ENCODE data around the gene CFAP45. TPM values are rescaled to one million over a fixed set of nuclear protein-coding genes. Genes with fewer than 3 reads are reported as not detected.

CFAP45 gene
- total RNA-seq, 2 experiments from 2014 or later: 1.3 to 1.6 TPM

DNA sequence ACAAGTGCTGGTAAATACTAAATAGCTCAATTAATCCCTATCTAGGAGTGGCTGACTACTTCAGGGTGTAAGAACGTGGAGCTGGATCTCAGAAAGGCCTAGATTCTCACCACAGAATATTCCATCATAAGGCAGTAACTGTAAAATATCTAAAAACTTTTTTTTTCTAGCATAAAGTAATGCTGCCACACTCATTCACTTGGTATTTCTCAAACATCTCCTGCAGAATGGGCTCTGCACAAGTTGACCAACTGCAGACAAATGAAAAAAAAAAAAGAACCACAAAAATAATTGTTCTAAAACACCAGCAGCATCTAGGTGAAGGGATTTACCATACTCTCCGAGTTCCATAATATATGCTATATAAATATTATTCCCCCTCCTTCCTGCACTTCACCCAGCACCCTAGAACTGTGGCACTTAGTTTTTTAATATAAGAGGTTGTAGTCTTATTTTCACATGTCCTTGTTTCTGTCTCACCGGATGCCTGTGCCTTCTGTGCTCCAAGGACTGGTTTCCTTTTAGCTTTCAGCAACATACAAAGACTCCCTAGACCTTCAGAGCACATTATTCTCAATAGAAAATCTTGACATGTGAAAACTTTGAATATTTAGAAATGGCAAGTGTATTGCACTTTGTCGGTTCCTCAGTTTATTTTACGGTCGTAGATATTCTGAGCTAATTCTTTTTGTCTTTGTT is 46.4 kb downstream of the CFAP45 start:
- no peaks in the 10 kb centered on the region for H3K9me3 Mint-ChIP-seq (ENCODE audit: low read depth)
- ATAC-seq: no peak
- CTCF ChIA-PET: interaction anchor here (1.1 to 1.7 kb wide), 8 partner anchors 19 to 154 kb away, joined by 3 to 6 read pairs (median 5); partner anchors contain the start of gene SLAMF8
- H3K4me3 Mint-ChIP-seq: peak overlapping the region; percentile 77
- H3K36me3 Mint-ChIP-seq: no peaks in the 10 kb centered on the region
- H3K27me3 Mint-ChIP-seq: peaks cover 10% of the 10 kb centered on the region
- no peak overlapping the region for H3K27ac Mint-ChIP-seq
- H3K4me1 Mint-ChIP-seq: peaks cover 12% of the 10 kb centered on the region
- DNase-seq: no peak

DNA sequence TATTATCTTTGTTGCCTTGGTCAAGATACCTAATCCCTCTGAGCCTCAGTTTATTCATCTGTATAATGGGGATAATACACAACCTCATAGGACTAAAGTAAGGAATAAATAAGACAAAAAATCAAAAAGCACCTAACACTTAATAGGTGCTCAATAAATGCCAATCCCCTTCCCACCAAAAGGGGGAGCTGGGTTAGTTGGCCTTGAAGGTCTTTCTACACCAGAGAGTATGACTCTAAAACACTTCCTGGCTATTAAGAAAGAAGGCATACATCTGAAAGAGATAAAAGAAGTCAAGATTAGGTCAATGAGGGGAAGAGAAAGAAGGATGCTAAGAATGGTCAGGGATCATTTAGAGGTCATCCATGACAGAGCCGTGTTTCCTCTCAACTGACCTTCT is 48.6 kb downstream of the CFAP45 start:
- DNase-seq (no peak), ATAC-seq (no peak)
- H3K27me3 Mint-ChIP-seq: peaks cover 13% of the 10 kb centered on the region
- H3K9me3 Mint-ChIP-seq (ENCODE audit: low read depth): no peaks in the 10 kb centered on the region
- peaks cover 12% of the 10 kb centered on the region for H3K4me1 Mint-ChIP-seq
- CTCF ChIA-PET: interaction anchor here (1.0 to 2.4 kb wide), 7 partner anchors 9 to 156 kb away, joined by 3 to 12 read pairs (median 4); no protein-coding TSS in a partner anchor
- H3K36me3 Mint-ChIP-seq: no peaks in the 10 kb centered on the region
- H3K4me3 Mint-ChIP-seq: no peak overlapping the region
- H3K27ac Mint-ChIP-seq: no peak overlapping the region

DNA sequence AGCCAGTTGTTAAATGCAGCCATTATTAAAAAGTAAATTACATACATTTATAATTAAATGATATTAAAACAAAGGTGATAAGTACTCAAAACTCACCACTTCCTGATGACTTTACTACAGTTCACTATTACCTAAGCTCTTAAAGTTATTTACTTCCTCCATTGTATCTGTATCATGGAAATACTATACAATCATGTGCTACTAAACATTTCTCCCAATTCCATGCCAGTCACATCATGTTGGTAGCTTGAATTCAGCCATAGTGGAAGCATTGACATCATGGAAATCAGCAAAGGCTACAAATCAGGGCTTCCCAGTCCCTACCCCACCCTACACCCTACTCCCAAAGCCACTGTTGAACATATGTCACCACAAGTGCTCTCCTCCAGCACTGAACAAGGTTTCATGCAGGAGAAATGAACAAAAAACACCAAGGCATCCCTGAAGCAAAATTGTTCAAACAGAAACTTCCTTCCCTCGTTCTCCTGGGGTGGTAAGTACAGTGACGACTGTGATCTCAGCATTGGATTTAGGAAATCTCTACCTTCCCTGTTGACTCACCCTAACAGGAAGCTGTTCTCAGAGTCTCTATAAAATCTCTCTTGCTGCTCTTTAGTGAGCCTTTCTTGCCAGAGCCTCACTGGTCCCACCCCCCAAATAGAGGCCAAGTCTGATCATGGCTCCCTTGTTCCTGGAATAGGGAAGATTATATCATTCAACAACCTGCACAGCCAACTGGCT is 50.2 kb downstream of the CFAP45 start:
- no peak overlapping the region for H3K4me3 Mint-ChIP-seq
- peaks cover 6% of the 10 kb centered on the region for H3K4me1 Mint-ChIP-seq
- DNase-seq (no peak), ATAC-seq (no peak)
- no peaks in the 10 kb centered on the region for H3K36me3 Mint-ChIP-seq
- H3K27me3 Mint-ChIP-seq: peaks cover 14% of the 10 kb centered on the region
- CTCF ChIA-PET: interaction anchor here (1.2 to 2.4 kb wide), 3 partner anchors 17 to 51 kb away, joined by 3 to 12 read pairs (median 7); no protein-coding TSS in a partner anchor
- no peak overlapping the region for H3K27ac Mint-ChIP-seq
- no peaks in the 10 kb centered on the region for H3K9me3 Mint-ChIP-seq (ENCODE audit: low read depth)

- H3K36me3 Mint-ChIP-seq: no peaks in the 10 kb centered on the region
- DNase-seq (no peak), ATAC-seq (no peak)
- CTCF ChIA-PET: interaction anchor here (1.4 kb wide), 1 partner anchor 42 kb away, joined by 4 read pairs; no protein-coding TSS in a partner anchor
- H3K27me3 Mint-ChIP-seq: peaks cover 16% of the 10 kb centered on the region
- H3K27ac Mint-ChIP-seq: no peak overlapping the region
- no peak overlapping the region for H3K4me3 Mint-ChIP-seq
- no peaks in the 10 kb centered on the region for H3K4me1 Mint-ChIP-seq
- H3K9me3 Mint-ChIP-seq (ENCODE audit: low read depth): no peaks in the 10 kb centered on the region
Observed at GRCh38 chr1:159848326-159848725, 51.6 kb downstream of the CFAP45 start.

DNA sequence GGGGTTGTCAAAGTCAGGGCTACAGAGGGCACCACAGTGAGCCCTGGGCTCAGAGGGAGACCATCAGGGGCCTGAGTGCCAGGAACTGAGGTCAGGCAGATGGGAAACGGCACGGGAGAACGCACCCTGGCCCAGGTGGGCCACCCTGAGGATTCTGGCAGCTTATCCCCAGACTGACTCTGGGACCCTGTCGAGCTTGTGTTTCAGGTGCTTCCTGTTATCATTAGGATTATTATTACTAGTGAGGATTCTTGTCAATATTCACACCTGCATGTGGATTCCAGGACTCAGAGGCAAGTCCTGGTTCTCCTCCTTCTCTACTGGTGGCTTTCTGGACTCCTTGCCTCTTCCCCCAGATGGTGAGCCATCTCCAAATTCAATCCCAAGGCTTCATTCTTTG is 52.7 kb downstream of the CFAP45 start:
- Mint-ChIP-seq H3K9me3 (ENCODE audit: low read depth) (no peaks in the 10 kb centered on the region), H3K27me3 (peaks cover 12% of the 10 kb centered on the region), H3K27ac (no peak overlapping the region), H3K4me1 (no peaks in the 10 kb centered on the region), H3K4me3 (no peak overlapping the region), H3K36me3 (no peaks in the 10 kb centered on the region)
- ATAC-seq (no peak), DNase-seq (no peak)
- CTCF ChIA-PET: interaction anchor here (1.4 kb wide), 1 partner anchor 43 kb away, joined by 4 read pairs; no protein-coding TSS in a partner anchor

DNA sequence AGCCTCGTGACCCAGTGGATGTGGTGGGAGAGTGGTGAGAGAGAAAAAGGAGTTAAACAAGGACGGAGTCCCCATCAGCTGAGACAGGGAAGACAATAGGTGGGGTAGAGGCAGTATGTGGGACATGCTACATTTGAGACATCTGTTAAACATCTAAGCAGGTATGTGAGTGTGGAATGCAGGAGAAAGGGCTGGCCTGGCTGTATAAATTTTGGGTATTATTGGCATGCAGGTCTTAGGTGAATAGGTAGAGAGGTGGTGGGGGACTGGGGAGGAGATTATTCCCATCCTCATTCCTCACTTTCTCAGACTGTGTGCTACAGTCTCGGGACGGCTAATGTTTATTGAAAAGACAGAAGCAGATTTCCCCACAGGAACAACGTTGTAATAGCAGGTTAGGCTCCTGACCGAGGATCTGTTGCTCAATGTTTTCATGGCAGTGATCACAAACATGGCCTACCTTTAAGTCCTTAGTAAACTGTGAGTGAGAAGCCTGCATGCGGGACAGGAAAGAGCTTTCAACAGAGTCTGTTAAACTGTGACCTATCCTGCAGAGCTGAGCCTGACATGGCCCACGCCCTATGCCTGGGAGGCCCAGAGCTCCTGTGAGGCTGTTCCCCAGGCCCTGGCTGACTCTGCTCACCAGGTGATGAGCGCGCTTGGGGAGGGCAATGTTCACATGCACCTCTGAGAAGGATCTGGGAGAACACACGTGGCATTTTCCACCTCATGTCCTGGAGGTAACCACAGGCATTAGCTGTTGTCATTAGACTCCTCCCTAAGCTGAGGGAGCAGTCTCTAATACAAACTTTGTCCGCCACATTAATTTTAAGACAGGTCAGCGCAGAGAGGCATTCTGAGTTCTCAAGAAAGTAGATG is 54.0 kb downstream of the CFAP45 start:
- no peaks in the 10 kb centered on the region for H3K36me3 Mint-ChIP-seq
- CTCF ChIA-PET: no interaction called here
- peaks cover 11% of the 10 kb centered on the region for H3K27me3 Mint-ChIP-seq
- no peaks in the 10 kb centered on the region for H3K4me1 Mint-ChIP-seq
- no peaks in the 10 kb centered on the region for H3K9me3 Mint-ChIP-seq (ENCODE audit: low read depth)
- no peak for ATAC-seq
- no peak overlapping the region for H3K4me3 Mint-ChIP-seq
- DNase-seq: no peak
- no peak overlapping the region for H3K27ac Mint-ChIP-seq

DNA sequence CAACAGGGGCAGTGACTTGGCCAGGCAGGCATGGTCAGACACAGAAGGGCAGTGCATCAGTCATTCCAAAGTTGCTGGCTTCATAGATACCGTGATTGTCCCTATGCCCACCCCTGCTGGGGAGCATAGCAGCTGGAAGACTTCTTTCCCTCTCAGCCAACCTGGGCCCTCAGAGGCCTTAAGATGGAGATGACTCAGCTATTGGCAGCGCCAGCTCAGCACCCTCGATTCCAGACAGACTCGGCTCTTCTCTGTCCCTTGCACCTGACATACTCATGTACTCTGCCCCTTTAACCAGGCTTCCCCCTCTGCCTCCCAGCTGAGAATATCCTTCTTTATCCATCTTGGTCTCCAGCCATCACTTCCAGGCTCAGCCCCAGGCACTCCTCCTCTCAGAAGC is 56.5 kb downstream of the CFAP45 start:
- Mint-ChIP-seq H3K4me3 (no peak overlapping the region), H3K4me1 (peaks cover 6% of the 10 kb centered on the region), H3K9me3 (ENCODE audit: low read depth) (no peaks in the 10 kb centered on the region), H3K27me3 (peaks cover 11% of the 10 kb centered on the region), H3K27ac (no peak overlapping the region), H3K36me3 (no peaks in the 10 kb centered on the region)
- DNase-seq: no peak
- ATAC-seq: no peak
- CTCF ChIA-PET: interaction anchor here (1.4 kb wide), 1 partner anchor 62 kb away, joined by 3 read pairs; no protein-coding TSS in a partner anchor

DNA sequence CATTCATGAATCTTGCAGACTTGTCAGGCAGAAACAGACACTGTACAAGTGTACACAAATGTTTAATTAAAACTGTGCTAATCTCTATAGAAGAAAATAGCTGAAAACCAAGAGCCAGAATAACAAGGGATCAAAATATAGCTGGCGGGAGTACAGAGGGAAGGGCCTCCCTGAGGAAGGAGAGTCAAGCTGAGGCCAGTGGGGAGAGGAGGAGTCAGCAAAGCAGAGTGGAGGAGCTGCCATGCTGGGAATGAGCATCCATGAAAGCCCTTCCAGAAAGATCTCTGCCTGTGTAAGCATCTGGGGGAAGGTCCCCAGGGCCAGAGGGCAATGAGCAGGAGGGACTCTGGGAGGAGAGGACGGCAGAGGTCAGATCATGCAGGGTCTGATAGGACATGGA is 58.2 kb downstream of the CFAP45 start:
- CTCF ChIA-PET: interaction anchor here (0.7 to 1.1 kb wide), 3 partner anchors 10 to 43 kb away, joined by 3 to 4 read pairs (median 4); no protein-coding TSS in a partner anchor
- H3K27me3 Mint-ChIP-seq: peaks cover 11% of the 10 kb centered on the region
- DNase-seq (no peak), ATAC-seq (no peak)
- H3K27ac Mint-ChIP-seq: no peak overlapping the region
- no peak overlapping the region for H3K4me3 Mint-ChIP-seq
- H3K9me3 Mint-ChIP-seq (ENCODE audit: low read depth): no peaks in the 10 kb centered on the region
- H3K36me3 Mint-ChIP-seq: no peaks in the 10 kb centered on the region
- H3K4me1 Mint-ChIP-seq: peaks cover 9% of the 10 kb centered on the region

DNA sequence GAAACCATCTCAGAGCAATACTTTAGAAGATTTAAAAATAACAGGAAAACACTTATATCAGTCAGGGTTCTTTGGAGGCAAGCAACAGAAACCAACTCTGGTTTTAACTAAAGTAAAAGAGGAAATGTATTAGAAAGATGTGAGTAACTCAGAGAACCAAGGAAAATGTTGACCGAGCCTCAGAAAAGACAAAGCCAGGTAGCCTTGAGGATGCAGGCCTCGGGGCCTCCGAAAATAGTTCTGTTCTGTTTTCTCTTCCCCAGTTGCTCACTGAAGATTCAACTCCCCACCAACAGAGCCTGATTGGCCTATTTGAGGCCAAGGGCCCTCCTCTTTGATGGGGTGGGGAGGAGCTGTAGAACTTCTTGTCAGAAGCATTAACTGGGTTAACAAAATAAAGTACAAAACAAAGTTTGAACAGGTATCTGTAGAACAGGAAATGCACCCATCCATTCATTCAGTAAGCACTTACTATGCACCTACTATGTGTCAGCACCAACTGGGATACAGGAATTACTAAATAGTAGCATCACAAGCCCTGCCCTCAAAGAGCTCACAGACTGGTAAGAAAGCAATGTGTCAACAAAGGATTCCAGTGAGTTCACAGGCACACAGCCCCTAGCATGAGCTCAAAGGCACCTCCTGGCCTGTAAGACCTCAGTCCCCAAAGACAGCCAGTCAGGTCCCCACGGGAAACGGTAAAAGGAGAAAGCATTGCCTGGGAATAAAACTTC is 60.7 kb downstream of the CFAP45 start:
- no peak overlapping the region for H3K4me3 Mint-ChIP-seq
- H3K36me3 Mint-ChIP-seq: no peaks in the 10 kb centered on the region
- no peaks in the 10 kb centered on the region for H3K9me3 Mint-ChIP-seq (ENCODE audit: low read depth)
- CTCF ChIA-PET: interaction anchor here (0.7 to 1.4 kb wide), 3 partner anchors 12 to 55 kb away, joined by 3 read pairs; no protein-coding TSS in a partner anchor
- no peak overlapping the region for H3K27ac Mint-ChIP-seq
- H3K4me1 Mint-ChIP-seq: peaks cover 9% of the 10 kb centered on the region
- H3K27me3 Mint-ChIP-seq: peaks cover 2% of the 10 kb centered on the region
- DNase-seq (no peak), ATAC-seq (no peak)

DNA sequence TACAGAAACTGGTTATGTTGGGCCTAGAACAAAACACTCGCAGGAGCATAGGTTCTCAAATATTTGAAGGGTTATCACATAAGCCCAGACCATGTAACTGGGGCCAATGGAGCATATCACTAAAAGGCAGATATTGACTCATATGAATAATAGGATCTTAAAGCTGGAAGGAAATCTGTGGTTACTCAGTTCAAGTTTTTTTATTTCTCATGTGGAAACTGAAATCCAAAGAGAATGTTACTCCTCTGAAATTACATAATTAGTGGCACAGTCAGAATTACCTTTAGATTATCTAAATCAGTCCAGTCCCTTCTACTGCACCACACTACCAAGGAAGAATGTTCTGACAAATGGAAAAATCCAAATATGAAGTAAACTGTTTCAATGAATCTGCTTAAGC is 61.2 kb downstream of the CFAP45 start:
- Mint-ChIP-seq H3K27me3 (no peaks in the 10 kb centered on the region), H3K9me3 (ENCODE audit: low read depth) (no peaks in the 10 kb centered on the region), H3K27ac (no peak overlapping the region), H3K4me3 (no peak overlapping the region), H3K36me3 (no peaks in the 10 kb centered on the region), H3K4me1 (peaks cover 9% of the 10 kb centered on the region)
- ATAC-seq: no peak
- CTCF ChIA-PET: no interaction called here
- DNase-seq: no peak

GRCh38 chr1:159835862-159836525 is 64.0 kb downstream of the CFAP45 start:
- ATAC-seq (no peak), DNase-seq (no peak)
- H3K36me3 Mint-ChIP-seq: no peaks in the 10 kb centered on the region
- H3K4me1 Mint-ChIP-seq: peaks cover 9% of the 10 kb centered on the region
- no peak overlapping the region for H3K27ac Mint-ChIP-seq
- H3K27me3 Mint-ChIP-seq: peaks cover 1% of the 10 kb centered on the region
- H3K4me3 Mint-ChIP-seq: no peak overlapping the region
- CTCF ChIA-PET: interaction anchor here (0.8 to 1.6 kb wide), 6 partner anchors 10 to 171 kb away, joined by 3 to 6 read pairs (median 3); no protein-coding TSS in a partner anchor
- H3K9me3 Mint-ChIP-seq (ENCODE audit: low read depth): no peaks in the 10 kb centered on the region

DNA sequence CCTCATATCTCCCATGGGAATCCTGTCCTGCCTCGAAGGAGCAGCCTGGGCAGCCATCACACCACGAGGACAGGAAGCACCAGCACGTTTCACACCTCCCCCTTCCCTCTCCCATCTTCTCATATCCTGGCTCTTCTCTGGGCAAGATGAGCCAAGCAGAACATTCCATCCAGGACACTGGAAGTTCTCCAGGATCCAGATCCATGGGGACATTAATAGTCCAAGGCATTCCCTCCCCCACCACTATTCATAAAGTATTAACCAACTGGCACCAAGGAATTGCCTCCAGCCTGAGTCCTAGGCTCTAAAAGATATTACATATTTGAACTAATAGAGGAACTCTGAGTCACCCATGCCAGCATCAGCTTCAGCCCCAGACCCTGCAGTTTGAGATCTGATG is 64.6 kb downstream of the CFAP45 start:
- Mint-ChIP-seq H3K27me3 (peaks cover 5% of the 10 kb centered on the region), H3K36me3 (no peaks in the 10 kb centered on the region), H3K9me3 (ENCODE audit: low read depth) (no peaks in the 10 kb centered on the region), H3K4me3 (no peak overlapping the region), H3K27ac (no peak overlapping the region), H3K4me1 (peaks cover 9% of the 10 kb centered on the region)
- no peak for DNase-seq
- CTCF ChIA-PET: interaction anchor here (1.6 kb wide), 2 partner anchors 9 to 172 kb away, joined by 4 to 6 read pairs; no protein-coding TSS in a partner anchor
- no peak for ATAC-seq
